ENCODE measurements around the gene TBC1D8.

TBC1D8 gene

GRCh38 chr2:101111262-101111838, 39.8 kb downstream of the TBC1D8 start:
- DNase-seq, result no peak

GRCh38 chr2:101109451-101110118, 41.6 kb downstream of the TBC1D8 start:
- no peak for DNase-seq

- DNase-seq, result no peak
Observed at GRCh38 chr2:101108357-101108756, 42.8 kb downstream of the TBC1D8 start.

GRCh38 chr2:101107241-101107640, 43.9 kb downstream of the TBC1D8 start:
- no peak for DNase-seq

GRCh38 chr2:101106453-101107181, 44.6 kb downstream of the TBC1D8 start:
- DNase-seq, result no peak

GRCh38 chr2:101105654-101106053, 45.5 kb downstream of the TBC1D8 start:
- DNase-seq, result no peak

- DNase-seq, result no peak
Observed at GRCh38 chr2:101097638-101098037, 53.5 kb downstream of the TBC1D8 start.

GRCh38 chr2:101096619-101097142, 54.5 kb downstream of the TBC1D8 start:
- DNase-seq, result no peak

- no peak for DNase-seq
Observed at GRCh38 chr2:101094351-101094750, 56.8 kb downstream of the TBC1D8 start.

GRCh38 chr2:101089942-101090799, 61.0 kb downstream of the TBC1D8 start:
- no peak for DNase-seq

GRCh38 chr2:101089419-101089818, 61.8 kb downstream of the TBC1D8 start:
- DNase-seq, result no peak

- DNase-seq, result no peak
Observed at GRCh38 chr2:101087638-101088037, 63.5 kb downstream of the TBC1D8 start.

- no peak for DNase-seq
Observed at GRCh38 chr2:101083613-101084012, 67.6 kb downstream of the TBC1D8 start.

- no peak for DNase-seq
Observed at GRCh38 chr2:101082998-101083397, 68.2 kb downstream of the TBC1D8 start.

- DNase-seq, result no peak
Observed at GRCh38 chr2:101081375-101081907, 69.7 kb downstream of the TBC1D8 start.

- no peak for DNase-seq
Observed at GRCh38 chr2:101080211-101081068, 70.7 kb downstream of the TBC1D8 start.

GRCh38 chr2:101076581-101076980, 74.6 kb downstream of the TBC1D8 start:
- DNase-seq, result no peak

- DNase-seq, result no peak
Observed at GRCh38 chr2:101064868-101065549, 86.2 kb downstream of the TBC1D8 start.

GRCh38 chr2:101064505-101064867, 86.7 kb downstream of the TBC1D8 start:
- no peak for DNase-seq

- no peak for DNase-seq
Observed at GRCh38 chr2:101064125-101064502, 87.1 kb downstream of the TBC1D8 start.
